Keratinocyte (primary cell): ENCODE measurements around the gene ACTR2. TPM values are rescaled to one million over a fixed set of nuclear protein-coding genes. Genes with fewer than 3 reads are reported as not detected.

ENCODE experiments used
- DNase-seq: peaks from one replicate; pipeline ENCODE4 v3.0.0-alpha.2; 2011; ENCODE audit warnings: low read depth, missing footprints, low spot score
- FAIRE-seq: peaks from 2 replicates; lab custom pipeline; 2011; peaks lifted over from hg19 to GRCh38; lab: Jason Lieb, UNC
- H2AFZ ChIP-seq: 2 replicates; pipeline ENCODE4 v1.6.0; 2012; ENCODE audit warnings: low read length, control low read depth, inconsistent platforms; ENCODE audit not compliant: control insufficient read depth
- H3K27ac ChIP-seq: 2 replicates; pipeline ENCODE4 v1.5.1; 2011; ENCODE audit warnings: low read length; ENCODE audit not compliant: control insufficient read depth, insufficient read depth
- H3K27me3 ChIP-seq: 3 replicates; pipeline ENCODE4 v1.6.0; 2011; ENCODE audit warnings: low read length; ENCODE audit not compliant: control insufficient read depth, insufficient read depth; ENCODE audit errors: extremely low read depth
- H3K36me3 ChIP-seq, 2 experiments: 2 replicates in 1 of 2; 3 replicates in 1 of 2; pipeline ENCODE4 v1.5.1; 2011; ENCODE audit warnings: low read length in 2 of 2, mild to moderate bottlenecking in 1 of 2; ENCODE audit not compliant: control insufficient read depth in 2 of 2, insufficient read depth in 2 of 2; ENCODE audit errors: extremely low read depth in 1 of 2
- H3K4me1 ChIP-seq: 3 replicates; pipeline ENCODE4 v1.5.1; 2011; ENCODE audit warnings: low read length; ENCODE audit not compliant: control insufficient read depth, insufficient read depth; ENCODE audit errors: extremely low read depth
- H3K4me2 ChIP-seq: 3 replicates; pipeline ENCODE4 v1.6.0; 2011; ENCODE audit warnings: low read depth, low read length; ENCODE audit not compliant: control insufficient read depth, insufficient read depth; ENCODE audit errors: extremely low read depth
- H3K4me3 ChIP-seq, 3 experiments: fragments of 200-600 bp in 1 of 3; sonication (generic) in 1 of 3; 2 replicates in 2 of 3; 3 replicates in 1 of 3; pipeline ENCODE4 v1.5.1; 2011 to 2016; ENCODE audit warnings: low read length in 3 of 3, mild to moderate bottlenecking in 3 of 3, control low read depth in 2 of 3, inconsistent platforms in 1 of 3, low read depth in 1 of 3, mixed read lengths in 1 of 3, mixed run types in 1 of 3, moderate library complexity in 1 of 3; ENCODE audit not compliant: control insufficient read depth in 2 of 3, insufficient read depth in 2 of 3; ENCODE audit errors: extremely low read depth in 1 of 3
- H3K79me2 ChIP-seq: 2 replicates; pipeline ENCODE4 v1.6.0; 2012; ENCODE audit warnings: low read length; ENCODE audit not compliant: control insufficient read depth, insufficient read depth
- H3K9ac ChIP-seq: 3 replicates; pipeline ENCODE4 v1.6.0; 2011; ENCODE audit warnings: low read length; ENCODE audit not compliant: control insufficient read depth, insufficient read depth; ENCODE audit errors: extremely low read depth
- H3K9me1 ChIP-seq: 3 replicates; pipeline ENCODE4 v1.6.0; 2011; ENCODE audit warnings: low read length; ENCODE audit not compliant: control insufficient read depth, insufficient read depth; ENCODE audit errors: extremely low read depth
- H3K9me3 ChIP-seq: 2 replicates; pipeline ENCODE4 v1.5.1; 2012; ENCODE audit warnings: low read depth, low read length; ENCODE audit not compliant: control insufficient read depth
- H4K20me1 ChIP-seq: 3 replicates; pipeline ENCODE4 v1.6.0; 2011; ENCODE audit warnings: low read length; ENCODE audit not compliant: control insufficient read depth, insufficient read depth; ENCODE audit errors: extremely low read depth
- CTCF ChIP-seq, 3 experiments: IDR thresholded peaks in 1 of 3; conservative IDR thresholded peaks in 1 of 3; optimal IDR thresholded peaks in 1 of 3; 2 replicates in 2 of 3; 3 replicates in 1 of 3; pipeline versions ENCODE3 to v1.5.1; 2011; ENCODE audit warnings: low read length in 3 of 3, mild to moderate bottlenecking in 3 of 3, moderate library complexity in 2 of 3, control low read depth in 1 of 3, inconsistent platforms in 1 of 3; ENCODE audit not compliant: insufficient read depth in 2 of 3; ENCODE audit errors: extremely low read depth in 1 of 3
- EZH2 ChIP-seq: IDR thresholded peaks from one replicate; pipeline ENCODE4 v1.6.1; 2012; ENCODE audit warnings: inconsistent platforms, mild to moderate bottlenecking, low read length, moderate library complexity
- dilution Hi-C: fragments of 300-500 bp; cut with MboI; formaldehyde crosslinking; loops from one replicate; pipeline ENCODE4 v1.7.0; 2020; ENCODE audit warnings: low sequenced_read_pairs; ENCODE audit not compliant: extremely low pct_ligation_motif_present
- polyA plus RNA-seq, 5 experiments: library from polyadenylated mRNA; depleted of rRNA in 3 of 5; stranded (reverse) in 3 of 5; stranded (forward) in 1 of 5; unstranded in 1 of 5; fragments of >200 nt; gene quantifications; 1 replicate in 1 of 5; 2 replicates in 3 of 5; 3 replicates in 1 of 5; pipeline versions ENCODE4 v1.2.1 to v1.2.3, GENCODE V29; 2011 to 2012; ENCODE audit warnings: missing spikeins in 2 of 5, low read depth in 1 of 5, low replicate concordance in 1 of 5

ACTR2 gene
- polyA plus RNA-seq, 1 donor (not counting 4 experiments of a cell fraction or from before 2014, with no cell fraction given), result 257 TPM

GRCh38 chr2:65299246-65299645 lies 71.6 kb downstream of the ACTR2 start:
- Histone ChIP-seq H3K4me2 (no peak overlapping the region), H3K9ac (no peak overlapping the region)

GRCh38 chr2:65300134-65300760 lies 72.6 kb downstream of the ACTR2 start:
- H3K4me1 ChIP-seq, result peaks cover 10% of the 10 kb centered on the region
- H3K79me2 ChIP-seq, result no peaks in the 10 kb centered on the region
- FAIRE-seq, result no peak
- no peak overlapping the region for H2AFZ ChIP-seq
- no peak for DNase-seq
- H3K27me3 ChIP-seq, result no peaks in the 10 kb centered on the region
- no peak overlapping the region for H3K4me3 ChIP-seq
- H3K9ac ChIP-seq, result no peak overlapping the region
- TF ChIP-seq CTCF (optimal IDR thresholded peaks at IDR 0.05 in 1 of 3, IDR thresholded peaks at IDR 0.05 in 1 of 3, conservative IDR thresholded peaks at IDR 0.05 in 1 of 3; ENCODE audit: extremely low read depth in 1 of 3, insufficient read depth in 2 of 3, low read length in 3 of 3) (no peak), EZH2 (no peak)
- no peak overlapping the region for H3K4me2 ChIP-seq
- H3K27ac ChIP-seq, result no peak overlapping the region
- H3K36me3 ChIP-seq, result no peaks in the 10 kb centered on the region
- dilution Hi-C loops, result no loop called here
- H3K9me1 ChIP-seq, result no peaks in the 10 kb centered on the region
- H3K9me3 ChIP-seq, result no peaks in the 10 kb centered on the region
- no peaks in the 10 kb centered on the region for H4K20me1 ChIP-seq

More at GRCh38 chr2:65299246-65299645, 71.6 kb downstream of the ACTR2 start:
- H3K27ac ChIP-seq, result no peak overlapping the region
- no peak for FAIRE-seq
- H3K79me2 ChIP-seq, result no peaks in the 10 kb centered on the region
- no peaks in the 10 kb centered on the region for H3K9me1 ChIP-seq
- no peaks in the 10 kb centered on the region for H3K9me3 ChIP-seq
- dilution Hi-C loops, result no loop called here
- DNase-seq, result no peak
- no peaks in the 10 kb centered on the region for H4K20me1 ChIP-seq
- H3K4me3 ChIP-seq, result no peak overlapping the region
- no peaks in the 10 kb centered on the region for H3K27me3 ChIP-seq
- peaks cover 10% of the 10 kb centered on the region for H3K4me1 ChIP-seq
- no peak overlapping the region for H2AFZ ChIP-seq
- no peaks in the 10 kb centered on the region for H3K36me3 ChIP-seq
- TF ChIP-seq CTCF (optimal IDR thresholded peaks at IDR 0.05 in 1 of 3, IDR thresholded peaks at IDR 0.05 in 1 of 3, conservative IDR thresholded peaks at IDR 0.05 in 1 of 3; ENCODE audit: extremely low read depth in 1 of 3, insufficient read depth in 2 of 3, low read length in 3 of 3) (no peak), EZH2 (no peak)
